Measurements from ENCODE around the gene MIEF2.
"Not testable (repeated sequence)": the region's sequence is repeated elsewhere in the genome, so short reads cannot be mapped to it uniquely, and the experiment has no call there.

MIEF2 gene

GRCh38 chr17:18257268-18257981, 3.0 kb upstream of the MIEF2 start:
- peak in 1 of 2 donors; percentile 75 for DNase-seq

- DNase-seq, result peak; percentile 88 to 90
Measured at GRCh38 chr17:18257982-18258355, 2.5 kb upstream of the MIEF2 start.

- peak; percentile 28 to 57 for DNase-seq
Measured at GRCh38 chr17:18258356-18259038, 2.0 kb upstream of the MIEF2 start, which contains the start of gene FLII. Gene FLII, minus strand, starts transcription at chr17:18258738. Its CDS starts 48 bp downstream, at chr17:18258690.

GRCh38 chr17:18259621-18260331, 686 bp upstream of the MIEF2 start:
- DNase-seq, result no peak

DNA sequence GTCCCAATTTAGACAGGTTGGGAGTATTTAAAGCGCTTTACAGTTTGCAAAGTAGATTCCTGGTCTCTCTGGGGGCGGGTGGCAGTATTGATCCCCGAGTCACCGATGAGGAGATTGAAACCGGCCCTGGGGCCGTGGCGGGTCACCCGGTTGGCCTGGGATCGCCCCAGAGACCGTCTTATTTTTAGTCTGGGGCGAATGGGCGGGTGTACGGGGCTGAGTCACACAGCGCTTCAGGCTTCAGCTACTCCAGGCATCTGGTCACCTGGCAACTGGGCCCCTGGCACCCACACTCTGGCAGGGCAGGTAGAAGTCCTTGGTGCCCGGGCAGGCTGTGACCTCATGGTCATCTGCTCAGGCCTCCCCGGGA, 669 bp downstream of the MIEF2 start:
- DNase-seq, result peak; percentile 34 to 39

DNA sequence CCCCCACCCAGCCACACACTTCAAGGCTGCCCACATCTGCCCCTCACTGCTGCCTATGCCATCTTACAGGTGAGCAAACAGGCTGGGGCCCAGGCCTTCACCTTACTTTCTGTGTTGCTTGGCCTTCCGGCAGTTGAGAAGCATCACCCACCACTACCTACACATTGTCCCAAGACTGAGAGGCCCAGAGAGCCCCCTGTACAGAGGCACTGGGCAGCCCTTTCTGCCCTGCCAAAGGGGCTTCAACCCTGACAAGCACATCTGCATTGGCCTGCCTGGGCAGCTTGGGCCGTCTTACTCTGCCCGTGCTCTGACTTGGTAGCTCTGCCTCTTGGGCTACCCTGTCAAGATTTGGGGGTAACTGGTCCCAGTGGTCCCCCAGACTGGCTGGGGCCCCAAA, 1.2 kb downstream of the MIEF2 start:
- no peak for DNase-seq

DNA sequence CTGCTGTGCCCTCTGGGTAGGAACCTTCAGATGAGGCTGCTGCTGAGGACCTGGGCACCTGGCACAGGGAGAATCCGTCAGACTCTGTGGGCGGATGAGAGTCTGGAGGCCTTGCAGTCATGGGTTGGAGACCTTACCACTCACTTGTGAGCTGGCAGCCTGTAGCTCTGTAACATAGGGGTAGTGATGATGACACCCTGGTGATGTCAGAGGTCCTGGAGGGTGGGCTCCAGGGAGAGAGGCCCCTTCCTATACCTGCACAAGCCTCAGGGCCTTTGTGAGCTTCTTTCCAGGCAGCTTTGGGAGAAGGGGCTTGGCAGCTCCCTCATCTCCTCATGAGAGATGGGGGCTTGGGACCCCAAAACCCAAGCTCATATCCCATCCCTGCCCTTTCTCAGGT, 1.6 kb downstream of the MIEF2 start:
- DNase-seq, result peak; percentile 5 to 23

DNA sequence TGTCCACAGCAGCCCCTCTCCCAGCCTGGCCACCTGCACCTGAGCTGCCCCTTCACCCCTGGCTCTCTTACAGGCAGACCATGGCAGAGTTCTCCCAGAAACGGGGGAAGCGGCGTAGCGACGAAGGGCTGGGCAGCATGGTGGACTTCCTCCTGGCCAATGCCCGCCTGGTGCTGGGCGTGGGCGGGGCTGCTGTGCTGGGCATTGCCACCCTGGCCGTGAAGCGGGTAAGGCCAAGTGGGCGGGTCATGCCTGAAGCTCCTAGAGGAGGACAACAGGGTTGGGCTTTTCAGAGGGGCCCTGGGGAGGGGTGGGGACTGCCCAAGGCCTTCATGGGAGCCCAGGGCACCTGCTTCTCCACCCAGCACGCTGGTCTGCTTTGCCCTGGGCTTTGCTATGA, 2.2 kb downstream of the MIEF2 start:
- DNase-seq, result peak in 1 of 2 donors; percentile 24

GRCh38 chr17:18263885-18264682, 3.6 kb downstream of the MIEF2 start:
- DNase-seq, result no peak

DNA sequence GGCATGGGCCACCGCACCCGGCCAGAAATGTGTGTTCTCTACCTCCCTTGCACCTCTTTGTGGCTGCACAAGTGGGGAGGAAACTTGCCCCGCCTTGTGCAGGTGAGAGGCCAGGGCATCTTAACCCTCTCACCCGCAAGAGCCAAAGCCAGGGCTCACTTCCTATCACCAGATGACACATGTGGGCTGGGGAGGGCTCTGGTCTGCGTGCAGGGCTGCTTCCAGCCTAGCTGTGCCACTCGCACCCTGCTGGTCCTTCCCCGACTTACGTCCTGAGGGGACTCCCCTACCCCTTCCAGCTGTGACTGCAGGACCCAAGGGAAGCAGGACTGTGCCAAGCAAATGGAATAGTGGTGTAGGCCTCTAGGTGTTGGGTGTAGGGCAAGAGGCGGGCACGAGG, 6.9 kb downstream of the MIEF2 start:
- no peak for DNase-seq

DNA sequence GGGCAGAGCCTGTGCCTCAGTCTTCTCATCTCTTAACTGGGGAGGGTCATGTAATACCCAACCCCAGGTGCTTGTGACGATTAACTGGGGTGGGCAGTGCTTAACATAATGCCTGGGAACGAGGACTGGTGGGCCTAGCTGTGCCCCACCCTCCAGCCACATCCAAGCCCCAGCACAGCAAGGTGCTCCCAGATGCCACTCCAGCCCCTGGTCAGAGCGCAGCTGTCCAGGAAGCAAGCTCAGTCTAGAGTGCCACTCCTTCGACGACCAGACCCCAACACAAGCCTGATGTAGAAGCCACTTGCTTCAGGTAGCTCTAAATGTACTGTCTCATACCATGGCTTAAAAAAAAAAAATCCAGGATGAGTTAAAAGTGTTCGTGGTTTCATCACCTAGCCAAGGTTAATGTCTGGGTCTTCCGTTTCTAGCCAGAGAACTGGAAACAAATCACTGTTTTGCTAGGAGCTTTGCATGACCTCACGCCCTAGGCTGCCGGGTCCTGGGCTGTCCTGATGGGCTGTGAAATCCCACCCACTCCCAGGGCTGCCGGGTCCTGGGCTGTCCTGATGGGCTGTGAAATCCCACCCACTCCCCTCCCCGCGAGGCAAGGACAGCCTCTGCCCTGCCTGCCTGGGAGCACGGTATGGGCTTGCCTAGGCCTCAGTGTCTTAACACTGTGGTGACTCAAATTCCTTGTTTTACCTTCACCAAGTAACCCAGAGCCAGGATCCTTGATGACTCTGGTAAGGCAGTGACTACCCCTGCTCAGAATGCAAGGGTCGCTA, 7.7 kb downstream of the MIEF2 start:
- no peak for DNase-seq

DNA sequence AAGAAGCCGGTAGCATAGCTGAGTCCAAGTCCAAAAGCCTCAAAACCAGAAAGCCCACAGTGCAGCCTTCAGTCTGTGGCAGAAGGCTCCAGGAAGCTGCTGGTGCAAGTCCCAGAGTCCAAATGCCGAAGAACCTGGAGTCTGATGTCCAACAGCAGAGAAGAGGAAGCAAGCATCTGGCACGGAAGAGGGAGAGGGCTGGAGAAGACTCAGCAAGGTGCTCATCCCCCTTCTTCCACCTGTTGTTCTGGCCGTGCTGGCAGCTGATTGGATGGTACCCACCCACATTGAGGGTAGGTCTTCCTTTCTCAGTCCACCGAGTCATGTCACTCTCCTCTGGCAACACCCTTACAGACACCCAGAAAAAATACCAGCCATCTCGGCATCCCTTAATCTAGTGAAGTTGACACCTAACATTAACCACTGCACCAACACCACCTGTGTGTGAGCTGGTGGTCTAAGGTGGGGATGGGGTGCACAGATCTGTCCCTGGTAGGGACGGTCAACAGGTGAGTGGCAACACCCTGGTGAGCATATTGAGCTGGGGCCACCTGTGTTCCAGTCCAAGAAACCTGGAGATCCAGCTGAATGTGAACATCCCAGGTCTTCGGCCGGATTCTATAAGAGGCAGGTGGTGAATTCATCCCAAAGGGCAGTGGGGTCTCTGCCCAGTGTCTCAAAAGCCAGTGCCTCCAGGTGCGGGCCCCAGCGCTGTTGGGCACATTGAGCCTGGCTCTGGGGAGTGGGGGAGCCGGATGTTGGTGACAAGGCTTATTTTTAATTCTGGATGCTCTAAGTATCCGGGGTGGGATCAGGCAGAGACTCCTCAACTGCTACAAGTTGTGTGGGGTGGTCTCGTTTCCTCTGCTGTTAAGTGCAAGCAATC, 9.8 kb downstream of the MIEF2 start:
- DNase-seq, result no peak

DNA sequence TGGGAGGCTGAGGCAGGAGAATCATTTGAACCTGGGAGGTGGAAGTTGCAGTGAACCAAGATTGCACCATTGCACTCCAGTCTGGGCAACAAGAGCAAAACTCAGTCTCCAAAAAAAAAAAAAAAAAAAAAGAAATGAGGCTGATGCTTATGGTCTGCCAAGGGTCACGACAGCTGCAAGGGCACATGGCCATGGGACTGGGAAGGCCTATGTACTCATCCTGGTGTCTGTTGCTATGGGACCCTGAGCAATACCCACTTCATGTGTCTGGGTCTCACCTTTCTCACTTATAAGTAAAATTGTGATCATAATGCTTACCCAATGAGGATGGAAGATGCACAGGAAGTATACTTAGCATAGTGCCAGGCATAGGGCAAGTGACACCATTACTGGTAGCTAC, 16.6 kb downstream of the MIEF2 start:
- DNase-seq, result no peak

GRCh38 chr17:18278867-18279266, 18.4 kb downstream of the MIEF2 start:
- DNase-seq, result no peak

GRCh38 chr17:18280249-18280648, 19.8 kb downstream of the MIEF2 start:
- DNase-seq, result no peak

DNA sequence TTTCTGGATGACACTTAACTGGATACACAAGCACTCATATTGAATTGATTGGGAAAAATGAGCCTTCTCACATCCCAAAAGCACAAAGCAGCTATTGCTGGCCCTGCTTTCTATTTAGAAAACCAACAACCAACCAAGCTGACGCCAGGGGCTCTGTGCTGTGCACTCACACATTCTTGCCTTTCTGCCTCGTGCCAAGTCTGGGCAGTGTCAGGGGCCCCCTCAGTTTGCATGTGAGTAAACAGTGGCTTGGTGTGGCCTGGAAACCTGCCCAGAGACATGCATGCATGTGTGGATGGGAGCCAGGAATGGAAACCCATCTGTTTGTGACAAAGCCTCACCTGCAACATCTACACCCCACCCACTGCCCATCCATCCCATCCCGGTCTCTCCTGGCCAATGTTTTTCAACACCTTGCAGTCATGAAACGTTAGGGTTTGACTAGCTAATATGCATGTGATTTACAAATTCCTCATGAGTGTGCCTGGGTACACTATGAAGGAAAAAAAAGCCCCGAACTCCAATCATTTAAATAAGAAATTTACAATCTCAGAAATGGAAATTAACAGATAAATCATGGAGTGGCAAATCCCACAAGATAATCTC, 20.4 kb downstream of the MIEF2 start:
- DNase-seq, result no peak

GRCh38 chr17:18281788-18282187, 21.3 kb downstream of the MIEF2 start:
- no peak for DNase-seq

- DNase-seq, result no peak
Measured at GRCh38 chr17:18285296-18285695, 24.8 kb downstream of the MIEF2 start.

DNA sequence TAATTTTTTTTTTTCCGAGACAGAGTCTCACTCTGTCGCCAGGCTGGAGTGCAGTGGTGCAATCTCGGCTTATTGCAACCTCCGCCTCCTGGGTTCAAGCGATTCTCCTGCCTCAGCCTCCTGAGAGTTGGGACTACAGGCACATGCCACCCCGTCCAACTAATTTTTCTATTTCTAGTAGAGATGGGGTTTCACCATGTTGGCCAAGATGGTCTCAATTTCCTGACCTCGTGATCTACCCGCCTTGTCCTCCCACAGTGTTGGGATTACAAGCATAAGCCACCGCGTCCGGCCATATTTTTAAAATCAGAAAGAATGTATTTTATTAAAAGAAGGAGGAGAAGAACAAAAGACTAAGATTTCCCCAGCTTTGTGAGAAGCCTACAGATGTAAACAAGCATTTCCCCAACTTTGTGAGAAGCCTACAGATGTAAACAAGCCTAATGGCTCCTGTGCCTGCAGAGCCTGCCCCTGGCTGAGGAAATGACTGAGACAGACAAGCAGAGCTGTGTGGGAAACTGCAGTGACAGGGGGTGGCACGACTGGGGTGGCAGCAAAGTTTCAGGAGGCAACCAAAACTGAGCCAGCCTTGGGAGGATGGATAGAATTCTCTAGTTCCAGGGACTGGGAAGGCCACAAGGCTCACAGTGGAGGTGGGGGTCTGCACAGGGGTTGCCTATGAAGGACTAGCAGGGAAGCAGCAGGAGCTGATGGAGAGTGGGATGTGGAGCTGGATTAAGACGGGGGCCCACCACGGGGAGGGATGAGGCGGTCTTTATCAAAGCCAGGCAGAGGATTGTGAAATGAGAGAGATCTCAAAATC, 31.5 kb downstream of the MIEF2 start:
- DNase-seq, result no peak

GRCh38 chr17:18298061-18298460, 37.6 kb downstream of the MIEF2 start:
- DNase-seq, result not testable (repeated sequence)
